Measurements from ENCODE around the gene SLC34A2.

The SLC34A2 gene

GRCh38 chr4:25638806-25639205 is 16.8 kb upstream of the SLC34A2 start:
- Histone ChIP-seq H2AFZ (ENCODE audit: low read length) (no peak overlapping the region), H3K4me2 (ENCODE audit: low read depth, low read length, poor library complexity, severe bottlenecking) (no peak overlapping the region), H3K36me3 (ENCODE audit: insufficient read depth, low read length) (no peaks in the 10 kb centered on the region), H3K9ac (ENCODE audit: low read depth, low read length, poor library complexity, severe bottlenecking) (no peak overlapping the region), H3F3A (ENCODE audit: low read depth) (no peaks in the 10 kb centered on the region), H3K9me2 (replicated peaks; ENCODE audit: low read depth, low read length) (no peaks in the 10 kb centered on the region), H3K79me2 (ENCODE audit: insufficient read depth, low read length) (no peaks in the 10 kb centered on the region), H3K4me1 (ENCODE audit: insufficient read depth, low read length, poor library complexity, severe bottlenecking) (no peaks in the 10 kb centered on the region), H4K20me1 (ENCODE audit: insufficient read depth, low read length, poor library complexity, severe bottlenecking) (no peaks in the 10 kb centered on the region), H3K9me3 (ENCODE audit: insufficient read depth, low read depth, low read length) (no peaks in the 10 kb centered on the region), H3K4me3 (ENCODE audit: low read length, poor library complexity, severe bottlenecking) (no peak overlapping the region), H3K27me3 (ENCODE audit: insufficient read depth, low read length, poor library complexity, severe bottlenecking) (no peaks in the 10 kb centered on the region)
- TF ChIP-seq CTCF (conservative IDR thresholded peaks at IDR 0.05; ENCODE audit: low read length) (no peak), EZH2phosphoT487 (IDR thresholded peaks at IDR 0.05; ENCODE audit: borderline replicate concordance) (no peak)

- Histone ChIP-seq H3K79me2 (ENCODE audit: insufficient read depth, low read length) (no peaks in the 10 kb centered on the region), H3K9me3 (ENCODE audit: insufficient read depth, low read depth, low read length) (no peaks in the 10 kb centered on the region), H3K27me3 (ENCODE audit: insufficient read depth, low read length, poor library complexity, severe bottlenecking) (no peaks in the 10 kb centered on the region), H3K4me1 (ENCODE audit: insufficient read depth, low read length, poor library complexity, severe bottlenecking) (no peaks in the 10 kb centered on the region), H3K36me3 (ENCODE audit: insufficient read depth, low read length) (no peaks in the 10 kb centered on the region), H3K9ac (ENCODE audit: low read depth, low read length, poor library complexity, severe bottlenecking) (no peak overlapping the region), H4K20me1 (ENCODE audit: insufficient read depth, low read length, poor library complexity, severe bottlenecking) (no peaks in the 10 kb centered on the region), H3F3A (ENCODE audit: low read depth) (no peaks in the 10 kb centered on the region), H3K4me2 (ENCODE audit: low read depth, low read length, poor library complexity, severe bottlenecking) (no peak overlapping the region), H2AFZ (ENCODE audit: low read length) (no peak overlapping the region), H3K4me3 (ENCODE audit: low read length, poor library complexity, severe bottlenecking) (no peak overlapping the region), H3K9me2 (replicated peaks; ENCODE audit: low read depth, low read length) (no peaks in the 10 kb centered on the region)
- TF ChIP-seq CTCF (conservative IDR thresholded peaks at IDR 0.05; ENCODE audit: low read length) (no peak), EZH2phosphoT487 (IDR thresholded peaks at IDR 0.05; ENCODE audit: borderline replicate concordance) (no peak)
These were observed 5.3 kb upstream of the SLC34A2 start for GRCh38 chr4:25650311-25650710.

- H3K4me1 ChIP-seq (ENCODE audit: insufficient read depth, low read length, poor library complexity, severe bottlenecking) = no peaks in the 10 kb centered on the region
- H3K4me3 ChIP-seq (ENCODE audit: low read length, poor library complexity, severe bottlenecking) = no peak overlapping the region
These were observed 4.0 kb upstream of the SLC34A2 start for GRCh38 chr4:25651682-25652081.

More at GRCh38 chr4:25651682-25652081, 4.0 kb upstream of the SLC34A2 start:
- Histone ChIP-seq H3K4me2 (ENCODE audit: low read depth, low read length, poor library complexity, severe bottlenecking) (no peak overlapping the region), H3K9me2 (replicated peaks; ENCODE audit: low read depth, low read length) (no peaks in the 10 kb centered on the region), H3K27me3 (ENCODE audit: insufficient read depth, low read length, poor library complexity, severe bottlenecking) (no peaks in the 10 kb centered on the region), H3K36me3 (ENCODE audit: insufficient read depth, low read length) (no peaks in the 10 kb centered on the region), H3K9ac (ENCODE audit: low read depth, low read length, poor library complexity, severe bottlenecking) (no peak overlapping the region), H3K9me3 (ENCODE audit: insufficient read depth, low read depth, low read length) (no peaks in the 10 kb centered on the region; the same call in 1 of the 2 replicates), H2AFZ (ENCODE audit: low read length) (no peak overlapping the region), H4K20me1 (ENCODE audit: insufficient read depth, low read length, poor library complexity, severe bottlenecking) (no peaks in the 10 kb centered on the region), H3F3A (ENCODE audit: low read depth) (no peaks in the 10 kb centered on the region), H3K79me2 (ENCODE audit: insufficient read depth, low read length) (no peaks in the 10 kb centered on the region)
- TF ChIP-seq EZH2phosphoT487 (IDR thresholded peaks at IDR 0.05; ENCODE audit: borderline replicate concordance) = no peak
- no peak for TF ChIP-seq CTCF (conservative IDR thresholded peaks at IDR 0.05; ENCODE audit: low read length)

Measured in Loucy (cell line).